Cardiac septum (tissue), 1 donor: ENCODE measurements around the gene LHFPL3. TPM values are rescaled to one million over a fixed set of nuclear protein-coding genes. Genes with fewer than 3 reads are reported as not detected.
"Not testable (repeated sequence)": the region's sequence is repeated elsewhere in the genome, so short reads cannot be mapped to it uniquely, and the experiment has no call there.

Experiments used
- DNase-seq: peaks from one replicate; pipeline ENCODE4 v3.0.0-alpha.2; 2020; ENCODE audit warnings: low spot score
- intact Hi-C: fragments of 100-400 bp; cut with DNase I; formaldehyde crosslinking; loops from one replicate; pipeline ENCODE4 v1.14.0; 2022
- total RNA-seq: library from RNA; stranded (reverse); fragmentation: NEBNext Ultra II Directional; extraction: Animal tissue kit (Norgen Biotek cat#: 25700); gene quantifications from one replicate; pipeline ENCODE4 v1.2.1, GENCODE V29; 2021
- donor health status: DM: no; HTN: no; CAD: no.

Gene LHFPL3
- total RNA-seq, 1 donor from 2014 or later: not detected

GRCh38 chr7:104551226-104551625, 222.8 kb downstream of the LHFPL3 start:
- intact Hi-C loops: no loop called here

GRCh38 chr7:104552102-104552501, 223.7 kb downstream of the LHFPL3 start:
- DNase-seq: no peak
- intact Hi-C loops: no loop called here

More at GRCh38 chr7:104551226-104551625, 222.8 kb downstream of the LHFPL3 start:
- no peak for DNase-seq

GRCh38 chr7:104553074-104553473, 224.7 kb downstream of the LHFPL3 start:
- intact Hi-C loops: no loop called here
- no peak for DNase-seq

- DNase-seq, intact Hi-C loops: not testable (repeated sequence)
Observed at GRCh38 chr7:104563350-104563901, 235.0 kb downstream of the LHFPL3 start.

GRCh38 chr7:104569751-104570150, 241.3 kb downstream of the LHFPL3 start:
- intact Hi-C loops: no loop called here
- no peak for DNase-seq

- intact Hi-C loops: no loop called here
- DNase-seq: no peak
Observed at GRCh38 chr7:104572554-104572953, 244.2 kb downstream of the LHFPL3 start.

GRCh38 chr7:104584620-104585019, 256.2 kb downstream of the LHFPL3 start:
- no peak for DNase-seq

GRCh38 chr7:104595591-104595990, 267.2 kb downstream of the LHFPL3 start:
- DNase-seq, intact Hi-C loops: not testable (repeated sequence)

More at GRCh38 chr7:104584620-104585019, 256.2 kb downstream of the LHFPL3 start:
- intact Hi-C loops: no loop called here

- DNase-seq: no peak
- intact Hi-C loops: no loop called here
Observed at GRCh38 chr7:104603957-104604356, 275.6 kb downstream of the LHFPL3 start.

- no peak for DNase-seq
- intact Hi-C loops: no loop called here
Observed at GRCh38 chr7:104604706-104605105, 276.3 kb downstream of the LHFPL3 start.

GRCh38 chr7:104621321-104621720, 292.9 kb downstream of the LHFPL3 start:
- intact Hi-C loops: no loop called here

GRCh38 chr7:104625956-104626355, 297.6 kb downstream of the LHFPL3 start:
- no peak for DNase-seq
- intact Hi-C loops: no loop called here

More at GRCh38 chr7:104621321-104621720, 292.9 kb downstream of the LHFPL3 start:
- no peak for DNase-seq

- intact Hi-C loops: no loop called here
- DNase-seq: no peak
Observed at GRCh38 chr7:104627516-104627915, 299.1 kb downstream of the LHFPL3 start.

GRCh38 chr7:104628017-104628416, 299.6 kb downstream of the LHFPL3 start:
- DNase-seq: no peak
- intact Hi-C loops: no loop called here

GRCh38 chr7:104629408-104629807, 301.0 kb downstream of the LHFPL3 start:
- intact Hi-C loops: no loop called here

GRCh38 chr7:104640506-104640905, 312.1 kb downstream of the LHFPL3 start:
- DNase-seq: no peak
- intact Hi-C loops: no loop called here

More at GRCh38 chr7:104629408-104629807, 301.0 kb downstream of the LHFPL3 start:
- no peak for DNase-seq

- no peak for DNase-seq
- intact Hi-C loops: no loop called here
Observed at GRCh38 chr7:104642560-104642959, 314.2 kb downstream of the LHFPL3 start.

- DNase-seq: no peak
- intact Hi-C loops: no loop called here
Observed at GRCh38 chr7:104643587-104644217, 315.3 kb downstream of the LHFPL3 start.

GRCh38 chr7:104650991-104651640, 322.7 kb downstream of the LHFPL3 start:
- intact Hi-C loops: no loop called here
- no peak for DNase-seq

- intact Hi-C loops: no loop called here
- DNase-seq: no peak
Observed at GRCh38 chr7:104652434-104652833, 324.0 kb downstream of the LHFPL3 start.

- intact Hi-C loops: no loop called here
- no peak for DNase-seq
Observed at GRCh38 chr7:104652865-104653264, 324.5 kb downstream of the LHFPL3 start.
